NCI-H146 (cell line): Measurements from ENCODE around the gene PAK2.
"Not testable (repeated sequence)": the region's sequence is repeated elsewhere in the genome, so short reads cannot be mapped to it uniquely, and the experiment has no call there.

Source experiments
- DNase-seq: peaks from one replicate; lab custom pipeline; 2025; lab: John Stamatoyannopoulos, UW

Gene PAK2

GRCh38 chr3:196782511-196782910, 42.9 kb downstream of the PAK2 start:
- no peak for DNase-seq

- no peak for DNase-seq
Observed at GRCh38 chr3:196788528-196788927, 48.9 kb downstream of the PAK2 start.

- DNase-seq = no peak
Observed at GRCh38 chr3:196789885-196790359, 50.3 kb downstream of the PAK2 start.

GRCh38 chr3:196790636-196791035, 51.0 kb downstream of the PAK2 start:
- DNase-seq = no peak

- DNase-seq = no peak
Observed at GRCh38 chr3:196792771-196793170, 53.1 kb downstream of the PAK2 start.

- DNase-seq = no peak
Observed at GRCh38 chr3:196793246-196793645, 53.6 kb downstream of the PAK2 start.

- DNase-seq = no peak
Observed at GRCh38 chr3:196794467-196794866, 54.8 kb downstream of the PAK2 start.

GRCh38 chr3:196796317-196796716, 56.7 kb downstream of the PAK2 start:
- no peak for DNase-seq

GRCh38 chr3:196800742-196801434, 61.2 kb downstream of the PAK2 start:
- DNase-seq = no peak

- DNase-seq = no peak
Observed at GRCh38 chr3:196803891-196804468, 64.3 kb downstream of the PAK2 start.

- DNase-seq = no peak
Observed at GRCh38 chr3:196804773-196805172, 65.1 kb downstream of the PAK2 start.

GRCh38 chr3:196810963-196811581, 71.4 kb downstream of the PAK2 start:
- DNase-seq = no peak

GRCh38 chr3:196812853-196813252, 73.2 kb downstream of the PAK2 start:
- DNase-seq = no peak

GRCh38 chr3:196813903-196814302, 74.2 kb downstream of the PAK2 start:
- no peak for DNase-seq

- DNase-seq = no peak
Observed at GRCh38 chr3:196821806-196822355, 82.2 kb downstream of the PAK2 start.

- not testable (repeated sequence) for DNase-seq
Observed at GRCh38 chr3:196829651-196830050, 90.0 kb downstream of the PAK2 start.

GRCh38 chr3:196835086-196835485, 95.4 kb downstream of the PAK2 start:
- DNase-seq = no peak

- not testable (repeated sequence) for DNase-seq
Observed at GRCh38 chr3:196836626-196837025, 97.0 kb downstream of the PAK2 start.

GRCh38 chr3:196837819-196838420, 98.3 kb downstream of the PAK2 start:
- peak; percentile 70 for DNase-seq

- DNase-seq = not testable (repeated sequence)
Observed at GRCh38 chr3:196839351-196839750, 99.7 kb downstream of the PAK2 start.

- DNase-seq = no peak
Observed at GRCh38 chr3:196842567-196843434, 103.1 kb downstream of the PAK2 start.
